Heart left ventricle (tissue), 13 donors: ENCODE measurements around the gene KIF3C.

ENCODE experiments used
- CTCF ChIP-seq, 12 donors: fragments of 200-600 bp; sonication (generic) in 4 of 12; IDR thresholded peaks; one replicate each; pipeline versions ENCODE4 v1.5.0 to v1.8.0; 2018 to 2022; ENCODE audit warnings: antibody characterized with exemption in 12 of 12, mild to moderate bottlenecking in 5 of 12
- POLR2A ChIP-seq, 2 donors: fragments of 450-650 bp; IDR thresholded peaks; one replicate each; pipeline ENCODE4 v1.6.1; 2017; ENCODE audit warnings: antibody characterized with exemption in 2 of 2, mild to moderate bottlenecking in 2 of 2, moderate library complexity in 2 of 2
- donor health status: ischemic (EF 13 %, LVEDD 7.1; RV severe dilation, severe dysfunction).
- donor health status: DM: no; HTN: yes; CAD: no.
- donor health status: DM: no; HTN: no; CAD: no.
- donor health status: ischemic (EF 25% LVEDD 6.9; RV normal size, moderate dysfunction).
- donor health status: ischemic (EF 25% LVEDD 5.7; RV mildly dilated, moderate dysfunction).
- donor health status: ischemic (EF 35%, LVEDD 5.7; RV mildly dilated, moderate dysfunction).
- donor health status: nonischemic (EF 11% LVEDD 7.7; RV severe dilation, severe dysfunction).
- donor health status: DM: yes; HTN: yes; CAD: no.
- donor health status: PGD.
- donor health status: ischemic (EF 29% LVEDD 5.4; RV normal size, mild dysfunction).
- donor health status: nonischemic (EF 23%, LVEDD 6.1; RV moderate dilation, normal function).

GRCh38 chr2:25920336-25920735 is 62.0 kb downstream of the KIF3C start:
- TF ChIP-seq POLR2A (IDR thresholded peaks at IDR 0.05) (no peak), CTCF (IDR thresholded peaks at IDR 0.05) (no peak)
